CD4-positive, alpha-beta T cell treated with Interleukin-6 at 100 ng/mL for 8 hours (primary cell): ENCODE measurements around the gene GLOD5.

ENCODE experiments used
- DNase-seq: peaks from one replicate; pipeline ENCODE4 v3.0.0-alpha.2; 2020; ENCODE audit warnings: mixed read lengths, low spot score

Gene GLOD5

DNA sequence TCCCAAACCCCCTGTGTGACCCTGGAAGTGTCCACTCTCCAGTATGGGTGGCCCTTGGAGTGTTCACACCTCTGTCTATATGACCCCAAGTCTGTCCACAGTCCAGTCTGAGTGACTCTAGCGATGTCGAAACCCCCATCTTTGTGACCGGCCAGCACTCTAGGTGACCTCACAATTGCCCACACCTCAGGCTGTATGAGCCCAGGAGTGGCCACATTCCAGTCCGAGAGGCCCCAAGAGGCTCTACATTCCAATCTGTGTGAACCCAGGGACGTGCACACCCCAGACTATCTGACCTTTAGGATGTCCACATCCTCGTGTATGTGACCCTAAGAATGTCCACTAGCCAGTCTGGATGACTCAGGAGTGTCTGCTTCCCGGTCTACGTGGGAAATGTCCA is 7.3 kb upstream of the GLOD5 start:
- DNase-seq = no peak

GRCh38 chrX:48769230-48769629 is 7.7 kb downstream of the GLOD5 start:
- DNase-seq = no peak

GRCh38 chrX:48770296-48770695 is 8.7 kb downstream of the GLOD5 start:
- no peak for DNase-seq

DNA sequence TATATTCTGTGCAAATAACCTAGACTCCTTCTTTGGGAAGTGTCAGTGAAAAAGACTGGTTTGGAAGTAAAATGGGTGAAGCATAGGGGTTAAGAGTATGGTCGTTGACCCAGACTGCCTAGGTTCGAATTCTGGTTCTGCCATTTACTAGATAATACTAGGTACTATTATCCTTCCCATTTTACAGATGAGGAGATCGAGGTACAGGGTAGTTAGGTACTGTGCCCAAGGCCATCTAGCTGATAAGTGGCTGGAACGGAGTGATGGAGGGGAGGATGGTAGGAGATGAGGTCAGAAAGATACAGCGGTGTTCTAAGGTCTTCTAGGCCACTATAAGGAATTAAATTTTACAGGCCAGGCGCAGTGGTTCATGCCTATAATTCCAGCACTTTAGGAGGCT is 11.1 kb downstream of the GLOD5 start:
- no peak for DNase-seq

DNA sequence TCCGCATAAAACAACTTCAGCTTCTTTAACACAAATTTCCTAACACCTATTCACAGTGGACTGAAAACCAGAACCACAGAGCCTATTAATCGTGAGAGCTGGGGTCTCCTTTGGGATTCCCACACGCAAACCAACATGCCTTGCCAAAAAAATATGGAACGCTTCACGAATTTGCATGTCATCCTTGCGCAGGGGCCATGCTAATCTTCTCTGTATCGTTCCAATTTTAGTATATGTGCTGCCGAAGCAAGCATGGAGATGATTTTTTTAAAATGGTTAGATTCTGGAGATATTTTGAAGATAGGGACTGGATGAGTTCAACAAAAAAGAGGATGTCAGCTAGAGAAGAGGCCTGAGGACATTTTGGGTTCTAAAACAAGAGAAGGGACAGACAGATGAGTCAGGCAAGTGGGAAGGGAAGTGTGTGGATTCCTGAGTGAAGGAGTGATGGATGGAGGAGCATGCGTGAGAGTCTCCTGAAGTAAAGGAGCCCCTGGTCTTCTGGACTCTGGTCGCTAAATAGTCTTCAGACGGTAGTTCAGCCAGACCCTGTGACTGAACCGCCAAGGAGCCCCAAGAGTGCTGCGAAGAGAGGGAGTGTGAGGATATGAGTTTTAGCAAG is 15.4 kb downstream of the GLOD5 start:
- DNase-seq = no peak

DNA sequence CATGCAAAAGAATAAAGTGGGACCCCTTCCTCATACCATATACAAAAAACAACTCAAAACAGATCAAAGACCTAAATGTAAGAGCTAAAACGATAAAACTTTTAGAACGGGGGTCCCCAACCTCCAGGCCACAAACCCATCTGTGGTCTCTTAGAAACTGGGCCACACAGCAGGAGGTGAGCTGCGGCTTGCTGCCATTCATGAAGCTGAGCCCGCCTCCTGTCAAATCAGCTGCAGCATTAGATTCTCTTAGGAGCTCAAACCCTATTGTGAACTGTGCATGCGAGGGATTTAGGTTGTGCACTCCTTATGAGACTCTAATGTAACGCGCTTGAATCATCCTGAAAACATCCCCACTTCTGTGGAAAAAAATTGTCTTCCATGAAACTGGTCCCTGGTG is 17.9 kb downstream of the GLOD5 start:
- no peak for DNase-seq

DNA sequence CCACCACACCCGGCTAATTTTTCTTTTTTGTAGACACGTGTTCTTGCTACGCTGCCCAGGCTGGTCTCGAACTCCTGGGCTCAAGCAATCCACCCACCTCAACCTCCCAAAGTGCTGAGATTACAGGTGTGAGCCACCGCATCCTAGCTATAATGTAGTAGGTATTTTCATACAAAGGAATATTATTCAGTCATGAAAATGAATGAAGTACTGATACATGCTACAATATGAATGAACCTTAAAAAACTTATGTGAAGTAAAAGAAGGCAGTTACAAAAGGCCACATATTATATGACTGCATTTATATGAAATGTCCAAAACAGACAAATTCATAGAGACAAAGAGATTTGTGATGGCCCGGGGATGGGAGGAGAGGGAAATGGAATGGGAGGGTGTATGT is 20.2 kb downstream of the GLOD5 start:
- DNase-seq = no peak

DNA sequence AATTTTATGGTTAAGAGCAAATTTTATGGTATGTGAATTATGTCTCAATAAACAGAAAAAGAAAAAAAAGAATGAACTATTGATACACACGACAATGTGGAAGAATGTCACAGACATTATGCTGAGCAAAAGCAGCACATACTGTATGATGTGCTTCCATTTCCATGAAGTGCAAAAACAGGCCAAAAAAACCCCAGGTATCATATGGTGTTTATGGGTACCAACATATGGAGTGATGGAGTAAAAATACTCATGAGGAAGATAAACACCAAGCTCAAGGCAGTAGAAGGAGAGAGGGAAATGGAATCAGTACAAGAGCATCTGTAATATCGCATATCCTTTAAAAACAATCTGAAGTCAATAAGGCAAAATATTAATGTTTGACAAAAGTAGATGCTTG is 20.7 kb downstream of the GLOD5 start:
- DNase-seq = no peak

- no peak for DNase-seq
Observed at GRCh38 chrX:48782795-48783194, 21.2 kb downstream of the GLOD5 start.

- no peak for DNase-seq
Observed at GRCh38 chrX:48784726-48785125, 23.2 kb downstream of the GLOD5 start.

GRCh38 chrX:48785186-48785539 is 23.6 kb downstream of the GLOD5 start:
- DNase-seq = no peak

DNA sequence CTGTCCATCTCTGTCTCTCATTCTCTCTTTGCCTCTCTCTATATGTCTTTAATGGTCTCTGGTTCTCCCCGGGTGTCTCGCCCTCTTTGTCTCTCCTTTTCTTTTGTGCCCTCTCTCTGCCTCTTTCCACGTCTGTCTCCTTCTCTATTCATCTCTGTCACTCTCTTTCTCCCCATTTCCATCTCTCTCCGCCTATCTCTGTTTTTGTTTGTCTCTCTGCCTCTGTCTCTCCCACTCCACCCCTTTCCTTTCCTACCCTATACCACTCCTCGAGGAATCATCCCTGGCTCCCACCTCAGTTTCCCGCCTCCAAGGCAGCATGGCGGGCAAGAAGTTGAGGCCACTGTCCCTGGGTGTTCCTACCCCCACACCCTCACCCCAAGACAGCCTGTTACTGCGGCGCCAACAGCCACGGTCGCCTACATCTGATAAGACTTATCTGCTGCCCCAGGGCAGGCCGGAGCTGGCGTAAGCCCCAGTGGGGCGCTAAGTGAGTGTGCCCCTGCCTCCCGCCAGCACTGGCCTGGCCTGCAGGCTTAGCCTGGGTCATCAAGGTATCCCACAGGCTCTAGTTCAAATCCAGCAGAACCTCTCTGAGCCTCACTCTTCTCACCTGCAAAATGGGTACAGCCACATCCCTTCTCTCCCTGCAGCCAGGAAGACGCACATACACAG is 24.1 kb downstream of the GLOD5 start:
- DNase-seq = no peak

DNA sequence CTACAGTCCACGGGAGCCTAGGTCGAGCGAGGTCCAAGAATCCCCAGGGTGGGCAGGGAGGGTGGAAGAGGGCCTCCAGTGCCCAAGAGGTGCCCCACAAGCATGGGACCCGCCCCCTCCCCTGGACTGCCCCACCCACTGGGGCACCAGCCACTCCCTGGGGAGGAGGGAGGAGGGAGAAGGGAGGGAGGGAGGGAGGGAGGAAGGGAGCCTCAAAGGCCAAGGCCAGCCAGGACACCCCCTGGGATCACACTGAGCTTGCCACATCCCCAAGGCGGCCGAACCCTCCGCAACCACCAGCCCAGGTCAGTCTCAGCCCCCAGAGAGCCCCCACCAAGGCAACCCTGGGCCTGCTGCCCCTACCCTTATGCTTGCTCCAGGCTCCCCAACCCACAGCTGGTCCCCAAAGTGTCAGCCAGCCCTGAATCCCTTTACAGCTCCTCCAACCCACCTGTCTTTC is 24.8 kb downstream of the GLOD5 start, which contains the start of gene GATA1:
Gene GATA1, plus strand, starts transcription at position 250 of the 460 bp plus-strand sequence. CDS start 4,520 bp downstream, outside the sequence.
- no peak for DNase-seq

GRCh38 chrX:48786825-48787504 is 25.4 kb downstream of the GLOD5 start:
- no peak for DNase-seq

- no peak for DNase-seq
Observed at GRCh38 chrX:48787505-48788443, 26.2 kb downstream of the GLOD5 start.

GRCh38 chrX:48789366-48790220 is 28.0 kb downstream of the GLOD5 start:
- no peak for DNase-seq

GRCh38 chrX:48790477-48790876 is 28.9 kb downstream of the GLOD5 start:
- DNase-seq = no peak

DNA sequence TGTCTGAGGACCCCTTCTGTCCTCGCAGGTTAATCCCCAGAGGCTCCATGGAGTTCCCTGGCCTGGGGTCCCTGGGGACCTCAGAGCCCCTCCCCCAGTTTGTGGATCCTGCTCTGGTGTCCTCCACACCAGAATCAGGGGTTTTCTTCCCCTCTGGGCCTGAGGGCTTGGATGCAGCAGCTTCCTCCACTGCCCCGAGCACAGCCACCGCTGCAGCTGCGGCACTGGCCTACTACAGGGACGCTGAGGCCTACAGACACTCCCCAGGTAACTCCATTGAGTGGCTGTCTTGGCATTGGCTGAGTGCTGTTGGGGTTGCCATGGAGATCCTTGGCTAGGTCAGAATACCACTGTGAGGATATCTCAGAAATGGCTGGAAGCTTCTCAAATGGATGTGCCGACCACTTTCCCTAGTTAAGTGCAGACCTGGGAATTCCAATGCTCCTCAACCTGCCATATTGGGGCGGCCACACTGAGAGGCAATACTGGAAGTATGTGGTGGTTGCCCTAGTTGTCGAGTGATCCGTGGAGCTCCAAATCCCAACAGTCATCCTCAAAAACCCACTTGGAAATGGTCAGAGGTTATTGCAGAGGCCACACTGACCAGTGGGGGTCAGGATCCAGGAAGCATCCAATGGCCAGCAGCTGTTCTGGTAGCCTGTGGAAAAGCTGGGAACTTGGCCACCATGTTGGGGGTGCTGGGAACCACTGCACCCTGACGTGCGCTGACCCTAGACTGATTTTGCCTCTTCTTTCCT is 29.7 kb downstream of the GLOD5 start:
- DNase-seq = no peak

GRCh38 chrX:48792219-48792618 is 30.7 kb downstream of the GLOD5 start:
- DNase-seq = no peak

DNA sequence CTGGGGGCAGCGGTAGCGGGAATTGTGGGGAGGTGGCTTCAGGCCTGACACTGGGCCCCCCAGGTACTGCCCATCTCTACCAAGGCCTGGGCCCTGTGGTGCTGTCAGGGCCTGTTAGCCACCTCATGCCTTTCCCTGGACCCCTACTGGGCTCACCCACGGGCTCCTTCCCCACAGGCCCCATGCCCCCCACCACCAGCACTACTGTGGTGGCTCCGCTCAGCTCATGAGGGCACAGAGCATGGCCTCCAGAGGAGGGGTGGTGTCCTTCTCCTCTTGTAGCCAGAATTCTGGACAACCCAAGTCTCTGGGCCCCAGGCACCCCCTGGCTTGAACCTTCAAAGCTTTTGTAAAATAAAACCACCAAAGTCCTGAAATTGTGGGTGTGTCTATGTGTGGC is 32.4 kb downstream of the GLOD5 start:
- no peak for DNase-seq
